Measurements from ENCODE around the gene ARHGAP45.

ARHGAP45 gene

GRCh38 chr19:1070931-1071791 is 4.2 kb downstream of the ARHGAP45 start:
- no peak for DNase-seq

GRCh38 chr19:1072371-1073015 is 5.5 kb downstream of the ARHGAP45 start:
- no peak for DNase-seq

GRCh38 chr19:1073063-1073955 is 6.3 kb downstream of the ARHGAP45 start:
- no peak for DNase-seq

- DNase-seq: no peak
Observed at GRCh38 chr19:1073956-1074517, 7.1 kb downstream of the ARHGAP45 start.

GRCh38 chr19:1074544-1075283 is 7.7 kb downstream of the ARHGAP45 start:
- DNase-seq: peak; percentile 93

GRCh38 chr19:1076046-1076386 is 9.0 kb downstream of the ARHGAP45 start:
- no peak for DNase-seq

- peak; percentile 46 for DNase-seq
Observed at GRCh38 chr19:1076951-1077350, 10.0 kb downstream of the ARHGAP45 start.

- DNase-seq: no peak
Observed at GRCh38 chr19:1079566-1080111, 12.7 kb downstream of the ARHGAP45 start.

GRCh38 chr19:1080360-1081161 is 13.6 kb downstream of the ARHGAP45 start:
- DNase-seq: no peak

- DNase-seq: peak; percentile 41
Observed at GRCh38 chr19:1081301-1082164, 14.6 kb downstream of the ARHGAP45 start.

GRCh38 chr19:1082165-1082927 is 15.4 kb downstream of the ARHGAP45 start:
- peak; percentile 93 for DNase-seq

- no peak for DNase-seq
Observed at GRCh38 chr19:1082928-1083816, 16.2 kb downstream of the ARHGAP45 start.

- DNase-seq: no peak
Observed at GRCh38 chr19:1084024-1084868, 17.3 kb downstream of the ARHGAP45 start.

- DNase-seq: no peak
Observed at GRCh38 chr19:1085053-1085658, 18.2 kb downstream of the ARHGAP45 start.

GRCh38 chr19:1085676-1086442 is 18.9 kb downstream of the ARHGAP45 start:
- DNase-seq: no peak

- no peak for DNase-seq
Observed at GRCh38 chr19:1086613-1087012, 19.6 kb downstream of the ARHGAP45 start.
